HL-60/S4 (cell line): Measurements from ENCODE around the gene THRSP.
"Not testable (repeated sequence)": the region's sequence is repeated elsewhere in the genome, so short reads cannot be mapped to it uniquely, and the experiment has no call there.

ENCODE experiments used
- in situ Hi-C: fragments of 300-500 bp; cut with MboI; formaldehyde crosslinking; loops from 2 replicates; pipeline ENCODE4 v1.14.3; 2022; ENCODE audit warnings: low sequenced_read_pairs

Gene THRSP

GRCh38 chr11:78063440-78064181, at the start of gene THRSP:
TSS of gene THRSP (plus strand) at chr11:78063861. CDS start at chr11:78063882, 21 bp downstream.
- in situ Hi-C loops = no loop called here

GRCh38 chr11:78014937-78015520, 48.6 kb upstream of the THRSP start:
- in situ Hi-C loops = not testable (repeated sequence)

GRCh38 chr11:78015878-78016277, 47.8 kb upstream of the THRSP start:
- in situ Hi-C loops = no loop called here

GRCh38 chr11:78019808-78020207, 43.9 kb upstream of the THRSP start:
- in situ Hi-C loops = no loop called here

- in situ Hi-C loops = no loop called here
Measured at GRCh38 chr11:78020246-78020645, 43.4 kb upstream of the THRSP start.

- in situ Hi-C loops = no loop called here
Measured at GRCh38 chr11:78021611-78022010, 42.0 kb upstream of the THRSP start.

- in situ Hi-C loops = no loop called here
Measured at GRCh38 chr11:78022397-78023396, 41.0 kb upstream of the THRSP start, which contains the start of gene KCTD14. TSS of gene KCTD14 (minus strand) at chr11:78023276. CDS start at chr11:78023249, 27 bp downstream.

GRCh38 chr11:78023426-78023825, 40.2 kb upstream of the THRSP start:
- in situ Hi-C loops = no loop called here

- in situ Hi-C loops = no loop called here
Measured at GRCh38 chr11:78025378-78025777, 38.3 kb upstream of the THRSP start.

GRCh38 chr11:78027759-78028158, 35.9 kb upstream of the THRSP start:
- in situ Hi-C loops = no loop called here

- in situ Hi-C loops = not testable (repeated sequence)
Measured at GRCh38 chr11:78028423-78028822, 35.2 kb upstream of the THRSP start.

- in situ Hi-C loops = no loop called here
Measured at GRCh38 chr11:78030429-78031325, 33.0 kb upstream of the THRSP start.

GRCh38 chr11:78031629-78032028, 32.0 kb upstream of the THRSP start:
- in situ Hi-C loops = no loop called here

GRCh38 chr11:78032090-78032489, 31.6 kb upstream of the THRSP start:
- in situ Hi-C loops = no loop called here

GRCh38 chr11:78033040-78033439, 30.6 kb upstream of the THRSP start:
- in situ Hi-C loops = no loop called here

GRCh38 chr11:78034623-78035022, 29.0 kb upstream of the THRSP start:
- in situ Hi-C loops = no loop called here

- in situ Hi-C loops = no loop called here
Measured at GRCh38 chr11:78036313-78036712, 27.3 kb upstream of the THRSP start.

- in situ Hi-C loops = no loop called here
Measured at GRCh38 chr11:78037056-78037455, 26.6 kb upstream of the THRSP start.

- in situ Hi-C loops = no loop called here
Measured at GRCh38 chr11:78037825-78038620, 25.6 kb upstream of the THRSP start.
